Pancreas (tissue), 10 donors: ENCODE results near the gene RASL10A. TPM values are rescaled to one million over a fixed set of nuclear protein-coding genes. Genes with fewer than 3 reads are reported as not detected.

Experiments used
- ATAC-seq, 4 donors: fragments of 200-7000 bp; cut with Tn5 transposase; one replicate each; pipeline versions ENCODE4 v1.8.0 to v1.9.1; 2020; ENCODE audit warnings: mild to moderate bottlenecking in 4 of 4, moderate library complexity in 4 of 4
- DNase-seq, 6 donors: peaks; one replicate each; pipeline ENCODE4 v3.0.0-alpha.2; 2020
- FAIRE-seq: peaks from 2 replicates; lab custom pipeline; 2012; peaks lifted over from hg19 to GRCh38; lab: Jason Lieb, UNC
- H3K27ac ChIP-seq, 4 donors: fragments of 200-600 bp; sonication (generic); 1 replicate in 3 of 4; 2 replicates in 1 of 4; pipeline versions ENCODE4 v1.5.0 to v1.8.0; 2020
- H3K27me3 ChIP-seq, 4 donors: fragments of 200-600 bp; one replicate each; pipeline ENCODE4 v1.8.0; 2021
- H3K36me3 ChIP-seq, 3 donors: fragments of 200-600 bp; sonication (generic) in 1 of 3; one replicate each; pipeline versions ENCODE4 v1.5.0 to v1.8.0; 2020 to 2021
- H3K4me1 ChIP-seq, 3 donors: fragments of 200-600 bp; one replicate each; pipeline ENCODE4 v1.8.0; 2021
- H3K4me3 ChIP-seq, 4 donors: fragments of 200-600 bp; sonication (generic) in 2 of 4; one replicate each; pipeline versions ENCODE4 v1.5.0 to v1.8.0; 2020 to 2021
- H3K9me3 ChIP-seq, 4 donors: fragments of 200-600 bp; one replicate each; pipeline ENCODE4 v1.8.0; 2021
- CTCF ChIP-seq, 4 donors: fragments of 200-600 bp; sonication (generic) in 3 of 4; IDR thresholded peaks; one replicate each; pipeline versions ENCODE4 v1.5.0 to v1.8.0; 2021; ENCODE audit warnings: antibody characterized with exemption in 4 of 4
- WGBS, 2 donors: extraction: QIAGEN DNeasy Blood & Tissue Kit; methylation state at CpG; one replicate each; pipeline ENCODE4 v1.1.7; 2013; 5-methylcytosine and 5-hydroxymethylcytosine counted together
- intact Hi-C, 3 donors: fragments of 100-400 bp; cut with DNase I; formaldehyde crosslinking; loops; one replicate each; pipeline versions ENCODE4 v1.11.1 to v1.14.2; 2022
- polyA plus RNA-seq, 2 donors: library from polyadenylated mRNA; stranded (reverse); fragments of 200-250 nt; gene quantifications; one replicate each; pipeline ENCODE4 v1.2.3, GENCODE V29; 2013
- total RNA-seq, 6 donors: library from RNA; stranded (reverse); fragmentation: NEBNext Ultra II Directional in 4 of 6; extraction: Animal tissue kit (Norgen Biotek cat#: 25700) in 4 of 6; gene quantifications; one replicate each; pipeline versions ENCODE4 v1.2.1 to v1.2.4, GENCODE V29; 2021 to 2023
- donor health status: healthy with polysubstance abuse.
- donor health status: DM: no; HTN: no; CAD: no; lungs with moderate emphysema.
- donor health status: DM: no; HTN: no; CAD: no.
- donor health status: control.
- donor health status: control.
- donor health status: Bipolar disorder and iron deficiency.
- donor health status: DM: yes; HTN: yes; CAD: no.
- donor health status: DM: no; HTN: no; CAD: no.
- donor health status: DM: no; HTN: no; CAD: no.
- donor health status: DM: yes; HTN: yes; CAD: no.

The RASL10A gene
- total and polyA plus RNA-seq, 8 donors = 0.24 to 4.4 (median 0.57) TPM

- intact Hi-C loops = no loop called here
- no peak for TF ChIP-seq CTCF (IDR thresholded peaks at IDR 0.05)
- Histone ChIP-seq H3K4me3 (no peak overlapping the region), H3K36me3 (peaks cover 8 to 44% (median 9%) of the 10 kb centered on the region in 3 donors), H3K27me3 (no peaks in the 10 kb centered on the region), H3K4me1 (peaks cover 29 to 31% (median 31%) of the 10 kb centered on the region in 3 donors), H3K9me3 (no peaks in the 10 kb centered on the region), H3K27ac (no peak overlapping the region)
- peak in 1 of 6 donors; percentile 71 for DNase-seq
- 79 to 88% methylated on average over 8 of the region's 8 CpGs for WGBS, 2 donors
- no peak for ATAC-seq
- no peak for FAIRE-seq
These were observed 25.1 kb upstream of the RASL10A start for GRCh38 chr22:29340566-29340965.

GRCh38 chr22:29339381-29340235 is 24.1 kb upstream of the RASL10A start:
- no peak overlapping the region for H3K4me3 ChIP-seq
- H3K36me3 ChIP-seq = peaks cover 8 to 42% (median 9%) of the 10 kb centered on the region in 3 donors
- intact Hi-C loops = no loop called here
- TF ChIP-seq CTCF (IDR thresholded peaks at IDR 0.05) = no peak
- FAIRE-seq (no peak), ATAC-seq (no peak), DNase-seq (peak in 1 of 6 donors; percentile 8)
- WGBS, 2 donors = 93 to 96% methylated on average over 23 of the region's 23 CpGs
- no peak overlapping the region for H3K27ac ChIP-seq
- peaks cover 29 to 31% (median 31%) of the 10 kb centered on the region in 3 donors for H3K4me1 ChIP-seq
- H3K9me3 ChIP-seq = no peaks in the 10 kb centered on the region
- no peaks in the 10 kb centered on the region for H3K27me3 ChIP-seq

GRCh38 chr22:29338398-29338797 is 22.9 kb upstream of the RASL10A start:
- ATAC-seq (no peak), DNase-seq (no peak), FAIRE-seq (no peak)
- 89 to 90% methylated on average over 6 of the region's 6 CpGs for WGBS, 2 donors
- intact Hi-C loops = no loop called here
- Histone ChIP-seq H3K4me1 (peaks cover 18 to 23% (median 20%) of the 10 kb centered on the region in 3 donors), H3K4me3 (no peak overlapping the region), H3K36me3 (peaks cover 8 to 42% (median 9%) of the 10 kb centered on the region in 3 donors), H3K27ac (no peak overlapping the region), H3K27me3 (no peaks in the 10 kb centered on the region), H3K9me3 (no peaks in the 10 kb centered on the region)
- TF ChIP-seq CTCF (IDR thresholded peaks at IDR 0.05) = no peak

GRCh38 chr22:29337631-29338284 is 22.3 kb upstream of the RASL10A start:
- no peak overlapping the region for H3K27ac ChIP-seq
- ATAC-seq (no peak), DNase-seq (no peak)

More at GRCh38 chr22:29337631-29338284, 22.3 kb upstream of the RASL10A start:
- no peak overlapping the region for H3K4me3 ChIP-seq
- intact Hi-C loops = no loop called here
- no peaks in the 10 kb centered on the region for H3K9me3 ChIP-seq
- WGBS, 2 donors = 87 to 91% methylated on average over 12 of the region's 12 CpGs
- peaks cover 12 to 17% (median 14%) of the 10 kb centered on the region in 3 donors for H3K4me1 ChIP-seq
- no peaks in the 10 kb centered on the region for H3K27me3 ChIP-seq
- H3K36me3 ChIP-seq = peaks cover 8 to 42% (median 9%) of the 10 kb centered on the region in 3 donors
- TF ChIP-seq CTCF (IDR thresholded peaks at IDR 0.05) = no peak
- FAIRE-seq = no peak
